ENCODE measurements around the gene CASP14.
A peak's percentile ranks its signal among the peaks of the same experiment; 100 is the strongest.
"Not testable (repeated sequence)": the region's sequence is repeated elsewhere in the genome, so short reads cannot be mapped to it uniquely, and the experiment has no call there.

Gene CASP14

DNA sequence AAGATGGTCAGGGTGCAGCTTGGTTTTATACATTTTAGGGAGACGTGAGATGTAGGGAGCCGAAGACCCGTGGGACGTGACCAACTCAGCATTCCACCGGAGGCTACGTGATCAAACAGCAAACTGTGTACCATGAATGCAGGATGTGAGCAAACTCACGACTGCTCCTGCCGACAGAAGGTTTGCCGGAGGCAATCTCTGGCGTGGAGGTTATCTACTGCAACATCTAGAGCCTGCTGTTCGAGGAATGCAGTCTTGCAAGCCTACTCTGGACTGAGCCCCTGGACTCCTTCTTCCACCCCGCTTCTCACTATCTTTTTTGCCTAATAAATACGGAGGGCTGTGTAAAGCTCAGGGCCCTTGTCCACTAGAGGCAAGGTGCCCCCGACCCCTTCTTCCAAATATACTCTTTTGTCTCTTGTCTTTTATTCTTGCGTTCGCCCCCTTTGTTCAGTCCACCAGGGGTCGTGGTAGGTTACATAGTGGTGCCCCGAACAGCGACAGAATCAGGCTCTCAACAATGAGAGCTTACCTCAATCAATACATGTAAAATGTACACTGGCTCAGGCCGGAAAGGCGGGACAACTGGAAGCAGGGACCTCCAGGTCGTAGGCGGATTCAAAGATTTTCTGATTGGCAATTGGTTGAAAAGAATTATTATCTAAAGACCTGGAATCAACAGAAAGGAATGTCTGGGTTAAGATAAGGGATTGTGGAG, 23.8 kb downstream of the CASP14 start:
- no peak for DNase-seq

DNA sequence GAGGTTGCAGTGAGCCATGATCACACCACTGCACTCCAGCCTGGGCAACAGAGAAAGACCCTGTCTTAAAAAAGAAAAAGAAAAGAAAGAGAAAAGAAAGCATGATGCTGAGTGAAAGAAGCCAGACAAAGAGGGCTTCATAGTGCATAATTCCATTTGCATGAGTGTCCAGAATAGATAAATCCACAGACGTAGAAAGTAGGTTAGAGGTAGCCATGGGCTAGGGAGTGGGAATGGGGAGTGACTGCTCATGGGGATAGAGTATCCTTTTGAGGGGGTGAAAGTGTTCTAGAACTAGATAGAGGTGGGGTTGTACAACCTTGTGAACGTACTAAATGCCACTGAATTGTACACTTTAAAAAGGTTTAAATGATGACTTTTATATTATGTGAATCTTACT, 25.1 kb downstream of the CASP14 start:
- no peak for DNase-seq

DNA sequence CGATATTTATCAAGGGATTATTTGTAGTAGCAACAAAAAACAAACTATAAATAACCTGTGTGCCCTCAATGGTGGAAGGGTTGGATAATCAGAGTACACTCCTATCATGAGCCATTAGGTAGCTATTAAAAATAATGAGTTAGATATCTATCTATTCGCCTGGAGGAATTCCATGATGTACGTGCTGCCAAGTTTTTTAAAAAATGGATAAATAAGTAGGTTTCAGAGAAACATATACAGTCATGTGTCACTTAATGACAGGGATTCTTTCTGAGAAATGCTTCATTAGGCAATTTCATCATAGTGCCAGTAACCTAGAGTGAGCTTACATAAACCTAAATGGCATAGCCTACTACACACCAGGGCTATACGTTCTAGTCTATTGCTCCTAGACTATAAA, 26.5 kb downstream of the CASP14 start:
- DNase-seq = no peak

DNA sequence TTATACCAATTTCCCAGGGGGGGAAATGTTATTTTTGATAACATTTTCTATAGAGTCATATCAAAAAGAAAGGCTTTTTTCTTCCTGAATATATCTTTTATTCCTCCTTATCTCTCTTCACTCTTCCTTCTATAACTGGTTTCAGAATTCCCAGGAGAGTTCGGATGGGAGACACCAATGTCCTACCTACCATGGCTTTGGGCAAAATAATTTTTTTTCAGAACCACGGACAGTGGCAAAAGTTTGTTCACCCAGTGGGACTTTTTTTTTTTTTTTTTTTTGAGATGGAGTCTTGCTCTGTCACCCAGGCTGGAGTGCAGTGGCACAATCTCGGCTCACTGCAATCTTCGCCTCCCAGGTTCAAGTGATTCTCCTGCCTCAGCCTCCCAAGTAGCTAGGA, 30.7 kb downstream of the CASP14 start:
- DNase-seq = not testable (repeated sequence)

DNA sequence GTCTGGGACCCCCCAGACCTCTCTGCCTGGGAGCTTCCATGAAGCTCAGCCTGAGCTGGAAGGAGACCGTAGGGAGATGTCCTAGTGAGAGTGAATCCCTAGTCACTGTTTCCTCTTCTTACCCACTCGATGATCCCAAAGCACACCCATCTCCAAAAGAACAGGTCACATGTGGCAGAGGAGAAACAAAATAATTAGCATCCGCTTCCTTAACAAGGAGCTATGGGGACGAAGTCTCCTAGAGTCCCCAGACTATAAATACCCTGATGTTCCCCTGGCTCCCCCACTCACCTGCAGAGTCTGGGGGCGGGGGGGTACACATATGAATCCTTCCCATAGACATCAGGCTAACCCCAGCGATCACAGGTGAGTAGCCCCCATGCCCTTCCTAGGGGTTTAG, 32.6 kb downstream of the CASP14 start, which contains the start of gene OR1I1:
OR1I1 (plus strand) TSS at position 301 of the 400 bp plus-strand sequence. CDS start 4,855 bp downstream, outside the sequence.
- no peak for DNase-seq

DNA sequence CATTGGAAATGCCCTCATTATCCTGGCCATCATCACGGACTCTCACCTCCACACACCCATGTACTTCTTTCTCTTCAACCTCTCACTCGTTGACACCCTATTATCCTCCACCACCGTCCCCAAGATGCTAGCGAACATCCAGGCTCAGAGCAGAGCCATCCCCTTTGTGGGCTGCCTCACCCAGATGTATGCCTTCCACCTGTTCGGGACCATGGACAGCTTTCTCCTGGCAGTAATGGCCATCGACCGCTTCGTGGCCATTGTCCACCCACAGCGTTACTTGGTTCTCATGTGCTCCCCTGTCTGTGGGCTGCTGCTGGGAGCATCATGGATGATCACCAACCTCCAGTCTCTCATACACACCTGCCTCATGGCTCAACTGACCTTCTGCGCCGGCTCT, 37.9 kb downstream of the CASP14 start:
- no peak for DNase-seq

DNA sequence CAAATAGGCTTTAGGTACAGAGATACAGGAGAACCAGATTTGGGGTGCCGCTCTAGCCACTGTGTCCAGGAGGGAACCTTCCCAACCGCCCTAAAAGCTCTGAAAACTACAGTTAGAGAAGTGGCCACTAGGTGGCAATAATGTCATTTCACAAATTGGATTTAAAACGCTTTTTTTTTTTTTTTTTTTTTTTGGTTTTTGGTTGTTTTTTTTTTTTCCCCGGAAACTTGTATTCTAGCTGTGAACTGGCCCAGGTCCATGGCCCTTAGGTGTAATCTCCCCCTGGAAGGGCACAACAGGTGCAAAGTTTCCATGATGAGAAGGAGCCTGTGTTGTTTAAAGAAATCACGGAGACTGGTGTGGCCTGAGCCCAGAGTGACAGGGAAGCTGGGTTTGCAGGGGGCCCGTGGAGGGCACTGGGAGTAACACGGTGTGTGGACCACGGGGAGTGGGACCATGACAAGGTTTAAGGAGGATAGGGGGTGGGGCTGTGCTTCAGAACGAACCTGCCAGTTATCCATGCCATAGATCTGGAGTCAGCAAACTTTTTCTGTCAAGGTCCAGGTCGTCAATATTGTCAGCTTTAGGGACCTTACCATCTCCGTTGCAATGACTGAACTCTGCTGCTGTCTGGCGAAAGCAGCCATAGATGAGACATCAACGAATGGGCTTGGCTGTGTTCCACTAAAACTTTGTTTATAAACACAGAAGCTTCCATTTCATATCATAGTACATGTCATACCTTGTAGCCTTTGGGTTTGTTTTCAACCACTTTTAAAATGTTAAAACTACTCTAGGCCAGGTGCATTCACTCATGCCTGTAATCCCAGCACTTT, 42.9 kb downstream of the CASP14 start:
- peak; percentile 12 for DNase-seq

DNA sequence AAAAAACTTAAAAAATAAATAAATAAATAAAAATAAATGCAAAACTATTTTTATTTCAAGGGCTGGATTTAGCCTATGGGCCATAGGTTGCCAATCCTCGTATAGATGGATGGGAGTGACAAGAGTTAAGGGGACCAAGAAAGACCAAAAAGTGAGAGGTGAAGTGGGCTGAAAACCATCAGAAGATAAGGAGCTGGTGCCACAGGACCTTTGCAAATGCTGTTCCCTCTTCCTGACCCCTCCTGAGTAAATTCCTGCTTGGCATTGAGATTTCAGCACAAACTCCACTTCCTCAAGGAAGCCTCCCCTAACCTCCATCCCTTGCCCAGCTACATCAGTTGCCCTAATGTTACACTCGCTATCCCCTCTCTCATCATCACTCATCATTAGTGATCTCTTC, 43.7 kb downstream of the CASP14 start:
- no peak for DNase-seq

DNA sequence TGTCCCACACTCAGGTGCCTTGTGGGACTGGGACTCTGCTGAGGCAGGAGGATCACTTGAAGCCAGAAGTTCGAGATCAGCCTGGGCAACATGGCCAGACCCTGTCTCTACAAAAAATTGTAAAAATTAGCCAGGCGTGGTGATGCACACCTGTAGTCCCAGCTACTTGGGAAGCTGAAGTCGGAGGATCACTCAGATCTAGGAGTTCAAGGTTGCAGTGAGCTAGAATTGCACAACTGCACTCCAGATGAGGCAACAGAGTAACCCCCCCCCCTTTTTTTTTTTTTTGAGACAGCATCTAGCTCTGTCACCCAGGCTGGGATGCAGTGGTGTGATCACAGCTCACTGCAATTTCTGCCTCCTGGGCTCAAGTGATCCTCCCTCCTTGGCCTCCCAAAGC, 46.9 kb downstream of the CASP14 start:
- no peak for DNase-seq

DNA sequence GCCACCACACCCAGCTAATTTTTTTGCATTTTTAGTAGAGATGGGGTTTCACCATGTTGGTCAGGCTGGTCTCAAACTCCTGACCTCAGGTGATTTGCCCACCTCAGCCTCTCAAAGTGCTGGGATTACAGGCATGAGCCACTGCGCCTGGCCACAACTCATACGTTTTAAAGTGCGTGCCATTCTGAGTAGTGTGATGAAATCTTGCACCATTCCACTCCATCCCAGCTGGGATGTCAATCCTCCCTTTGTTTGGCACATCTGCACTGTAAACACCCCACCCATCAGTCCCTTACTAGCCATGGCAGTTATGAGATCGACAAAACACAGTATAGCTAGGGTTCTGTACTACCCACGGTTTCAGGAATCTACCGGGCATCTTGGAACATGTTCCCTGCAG, 48.7 kb downstream of the CASP14 start:
- DNase-seq = not testable (repeated sequence)

DNA sequence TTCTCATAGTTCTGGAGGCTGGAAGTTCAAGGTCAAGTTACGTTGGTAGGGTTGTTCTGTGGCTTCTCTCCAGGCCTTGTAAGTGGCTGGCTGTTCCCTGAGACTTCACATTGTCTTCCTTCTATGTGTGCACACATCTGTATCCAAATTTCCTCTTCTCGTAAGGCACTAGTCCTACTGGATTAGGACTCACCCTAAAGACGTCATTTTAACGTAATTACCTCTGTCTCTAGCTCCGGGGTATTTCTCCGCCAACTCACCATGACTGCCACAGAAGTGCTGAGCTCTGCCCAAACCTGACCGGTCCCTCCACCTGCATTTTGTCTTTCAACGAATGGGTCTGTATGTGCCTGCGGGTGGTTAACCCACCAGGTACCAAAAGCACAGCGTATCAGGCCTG, 49.2 kb downstream of the CASP14 start:
- DNase-seq = no peak

DNA sequence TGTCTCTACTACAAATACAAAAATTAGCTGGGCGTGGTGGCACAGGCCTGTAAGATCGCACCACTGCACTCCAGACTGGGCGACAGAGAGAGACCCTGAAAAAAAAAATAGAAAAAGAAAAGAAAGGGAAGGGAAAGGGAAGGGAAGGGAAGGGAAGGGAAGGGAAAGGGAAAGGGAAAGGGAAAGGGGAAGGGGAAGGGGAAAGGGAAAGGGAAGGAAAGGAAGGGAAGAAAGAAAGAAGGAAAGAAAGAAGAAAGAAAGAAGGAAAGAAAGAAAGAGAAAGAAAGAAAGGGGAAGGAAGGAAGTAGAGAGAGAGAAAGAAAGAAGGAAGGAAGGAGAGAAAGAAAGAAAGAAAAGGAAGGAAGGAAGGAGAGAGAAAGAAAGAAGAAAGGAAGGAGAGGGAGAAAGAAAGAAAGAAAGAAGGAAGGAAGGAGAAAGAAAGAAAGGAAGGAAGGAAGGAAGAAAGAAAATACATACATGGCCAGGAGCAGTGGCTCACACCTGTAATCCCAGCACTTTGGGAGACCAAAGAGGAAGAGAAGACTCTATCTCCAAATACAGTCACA, 49.8 kb downstream of the CASP14 start:
- DNase-seq = no peak

DNA sequence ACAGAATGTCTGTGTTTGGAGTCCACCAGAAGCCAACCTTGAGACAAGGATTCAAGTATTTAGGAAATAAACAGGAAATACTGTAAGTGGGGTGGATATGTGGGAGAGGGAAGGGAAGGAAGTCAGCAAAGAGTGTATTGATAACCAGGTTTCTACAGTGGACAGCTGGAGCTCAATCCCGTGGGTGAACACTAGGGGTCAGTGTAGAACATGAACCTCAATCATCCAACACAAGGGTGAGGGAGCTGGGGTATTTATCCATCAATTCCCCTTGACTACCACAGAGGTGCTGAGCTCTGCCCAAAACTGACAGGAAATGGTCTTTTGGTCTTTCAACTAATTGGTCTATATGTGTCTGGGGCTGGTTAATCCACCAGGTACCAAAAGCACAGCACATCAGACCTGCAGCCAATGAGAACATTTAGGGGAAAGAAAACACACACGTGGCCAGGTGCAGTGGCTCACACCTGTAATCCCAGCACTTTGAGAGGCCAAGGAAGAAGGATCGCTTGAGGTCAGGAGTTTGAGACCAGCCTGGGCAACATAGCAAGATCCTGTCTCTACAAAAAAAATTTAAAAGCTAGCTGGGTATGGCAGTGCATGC, 52.3 kb downstream of the CASP14 start:
- DNase-seq = no peak

DNA sequence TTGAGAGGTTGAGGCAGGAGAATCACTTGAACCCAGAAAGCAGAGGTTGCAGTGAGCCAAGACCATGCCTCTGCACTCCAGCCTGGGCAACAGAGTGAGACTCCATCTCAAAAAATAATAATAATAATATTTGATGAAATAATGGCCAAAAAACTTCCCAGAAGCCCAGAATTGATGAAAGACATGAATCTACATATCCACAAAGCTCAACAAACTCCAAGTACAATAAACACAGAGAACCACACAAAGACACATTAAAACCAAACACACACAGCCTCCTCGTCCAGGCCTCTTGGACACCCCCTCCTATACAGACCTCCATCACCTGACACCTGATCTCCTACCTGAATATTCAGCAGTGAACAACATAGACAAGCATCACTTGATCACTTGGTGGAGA, 54.7 kb downstream of the CASP14 start:
- no peak for DNase-seq

DNA sequence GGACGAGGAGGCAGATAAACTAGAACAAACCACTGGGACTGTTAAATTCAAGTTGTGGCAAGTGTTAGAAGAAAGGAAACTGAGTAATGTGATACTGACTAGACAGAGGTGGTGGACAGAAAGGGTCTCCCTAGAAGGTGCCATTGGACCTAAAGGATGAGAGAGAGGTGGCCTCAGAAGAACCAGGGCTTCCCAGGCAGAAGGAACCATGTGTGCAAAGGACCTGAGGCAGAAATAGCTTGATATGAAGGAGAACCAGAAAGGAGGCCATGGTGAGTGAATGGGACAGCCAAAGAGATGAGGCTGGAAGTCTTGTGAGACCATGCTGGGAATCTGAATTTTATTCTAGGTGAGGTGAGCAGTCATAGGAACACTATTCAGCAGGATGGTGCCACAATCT, 55.1 kb downstream of the CASP14 start:
- DNase-seq = no peak

DNA sequence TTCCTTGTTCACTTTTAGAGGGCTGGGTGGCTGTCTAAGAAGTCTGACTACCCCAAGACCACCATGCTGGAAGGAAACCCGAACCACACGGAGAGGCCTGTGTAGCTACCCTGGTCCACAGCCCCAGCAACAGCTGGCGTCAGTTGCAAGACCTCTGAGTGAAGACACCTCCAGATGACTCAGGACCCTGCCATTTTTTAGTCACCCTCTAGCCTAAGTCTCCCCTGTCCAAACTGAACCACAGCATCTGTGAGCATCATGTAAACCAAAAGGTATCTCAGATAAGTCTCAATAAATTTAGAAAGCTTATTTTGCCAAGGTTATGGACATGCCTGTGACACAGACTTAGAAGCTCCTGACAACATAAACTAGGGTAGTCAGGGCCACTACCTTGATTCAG, 55.8 kb downstream of the CASP14 start:
- no peak for DNase-seq

DNA sequence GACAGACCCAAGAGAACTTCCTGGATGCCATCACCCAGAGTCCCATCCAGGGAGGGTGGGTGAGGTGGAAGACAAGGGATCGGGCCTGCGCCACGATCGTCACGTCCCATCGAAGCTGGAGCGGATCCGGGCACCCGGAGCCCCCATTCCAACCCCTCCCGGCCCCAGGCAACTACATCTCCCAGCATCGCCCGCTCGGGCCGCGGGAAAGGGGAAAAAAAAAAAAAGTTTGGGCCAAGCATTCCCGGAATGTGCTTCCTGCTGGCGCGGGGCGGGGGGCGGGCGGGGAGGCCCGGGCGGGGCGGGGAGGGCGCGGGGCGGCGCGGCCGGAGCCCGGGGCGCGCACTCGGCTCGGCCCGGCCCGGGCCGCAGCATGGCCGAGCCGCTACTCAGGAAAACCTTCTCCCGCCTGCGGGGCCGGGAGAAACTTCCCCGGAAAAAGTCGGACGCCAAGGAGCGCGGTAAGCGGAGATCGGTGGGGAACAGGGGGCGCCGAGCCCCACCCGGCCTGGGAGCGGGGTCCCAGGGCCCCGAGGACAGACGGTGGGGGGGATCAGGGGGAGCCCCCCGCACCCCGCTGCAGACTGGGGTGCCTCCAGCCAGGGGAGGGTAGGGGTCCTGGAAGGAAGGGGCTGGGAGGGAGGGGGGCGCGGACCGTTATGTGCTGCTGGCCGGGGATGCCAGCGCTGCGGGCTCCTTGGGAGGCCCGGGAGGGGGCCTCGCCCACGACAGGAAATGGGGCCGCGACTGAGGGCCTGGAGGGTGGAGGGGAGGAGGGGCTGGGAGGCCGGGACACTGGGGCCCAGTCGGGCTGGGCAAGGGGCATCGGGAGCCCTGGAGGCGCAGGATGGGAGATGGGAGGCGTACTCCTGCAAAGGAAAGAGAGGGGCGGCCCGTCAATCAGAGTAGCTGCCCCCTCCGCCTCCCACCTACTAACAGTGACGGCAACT, 58.1 kb downstream of the CASP14 start, which contains the start of gene SYDE1:
SYDE1 (plus strand) TSS at position 341 of the 950 bp plus-strand sequence; CDS start at position 374, 33 bp downstream.
- no peak for DNase-seq
